ENCODE data around the gene RPL28.

DNA sequence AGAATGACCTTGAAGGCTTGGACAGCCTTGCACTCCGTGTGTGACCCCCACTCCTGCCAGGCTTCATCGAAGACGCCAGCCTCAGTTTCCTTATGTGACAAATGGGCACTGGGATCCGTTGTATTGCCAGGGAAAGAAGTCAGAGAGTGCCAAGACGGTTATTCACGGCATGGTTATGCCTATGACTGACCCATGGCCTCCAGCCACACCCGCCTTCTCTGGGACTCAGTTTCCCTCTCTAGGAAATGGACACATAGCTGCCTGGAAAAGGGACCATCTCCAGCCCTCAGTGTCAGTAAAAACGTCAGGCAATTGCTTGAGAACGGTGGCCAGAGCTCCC lies 22.8 kb downstream of the RPL28 start:
- TF ChIP-seq, protein P1, sequence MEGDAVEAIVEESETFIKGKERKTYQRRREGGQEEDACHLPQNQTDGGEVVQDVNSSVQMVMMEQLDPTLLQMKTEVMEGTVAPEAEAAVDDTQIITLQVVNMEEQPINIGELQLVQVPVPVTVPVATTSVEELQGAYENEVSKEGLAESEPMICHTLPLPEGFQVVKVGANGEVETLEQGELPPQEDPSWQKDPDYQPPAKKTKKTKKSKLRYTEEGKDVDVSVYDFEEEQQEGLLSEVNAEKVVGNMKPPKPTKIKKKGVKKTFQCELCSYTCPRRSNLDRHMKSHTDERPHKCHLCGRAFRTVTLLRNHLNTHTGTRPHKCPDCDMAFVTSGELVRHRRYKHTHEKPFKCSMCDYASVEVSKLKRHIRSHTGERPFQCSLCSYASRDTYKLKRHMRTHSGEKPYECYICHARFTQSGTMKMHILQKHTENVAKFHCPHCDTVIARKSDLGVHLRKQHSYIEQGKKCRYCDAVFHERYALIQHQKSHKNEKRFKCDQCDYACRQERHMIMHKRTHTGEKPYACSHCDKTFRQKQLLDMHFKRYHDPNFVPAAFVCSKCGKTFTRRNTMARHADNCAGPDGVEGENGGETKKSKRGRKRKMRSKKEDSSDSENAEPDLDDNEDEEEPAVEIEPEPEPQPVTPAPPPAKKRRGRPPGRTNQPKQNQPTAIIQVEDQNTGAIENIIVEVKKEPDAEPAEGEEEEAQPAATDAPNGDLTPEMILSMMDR (IDR thresholded peaks at IDR 0.05) = no peak
- TF ChIP-seq POLR2A (IDR thresholded peaks at IDR 0.05) = no peak
